Sigmoid colon (tissue), 3 donors: Measurements from ENCODE around the gene CHMP4A.
"Not testable (repeated sequence)": the region's sequence is repeated elsewhere in the genome, so short reads cannot be mapped to it uniquely, and the experiment has no call there.

Source experiments
- POLR2A ChIP-seq, 2 donors: fragments of 450-650 bp; IDR thresholded peaks; one replicate each; pipeline ENCODE4 v1.6.1; 2016; ENCODE audit warnings: antibody characterized with exemption in 2 of 2, mild to moderate bottlenecking in 2 of 2, moderate library complexity in 2 of 2
- TF ChIP-seq, protein P1 (sequence below), 4 experiments: fragments of 450-650 bp in 3 of 4; fragments of 200-600 bp in 1 of 4; IDR thresholded peaks; one replicate each; pipeline ENCODE4 v1.5.1; 2016 to 2019; ENCODE audit warnings: antibody characterized with exemption in 4 of 4, mild to moderate bottlenecking in 3 of 4, moderate library complexity in 2 of 4

DNA sequence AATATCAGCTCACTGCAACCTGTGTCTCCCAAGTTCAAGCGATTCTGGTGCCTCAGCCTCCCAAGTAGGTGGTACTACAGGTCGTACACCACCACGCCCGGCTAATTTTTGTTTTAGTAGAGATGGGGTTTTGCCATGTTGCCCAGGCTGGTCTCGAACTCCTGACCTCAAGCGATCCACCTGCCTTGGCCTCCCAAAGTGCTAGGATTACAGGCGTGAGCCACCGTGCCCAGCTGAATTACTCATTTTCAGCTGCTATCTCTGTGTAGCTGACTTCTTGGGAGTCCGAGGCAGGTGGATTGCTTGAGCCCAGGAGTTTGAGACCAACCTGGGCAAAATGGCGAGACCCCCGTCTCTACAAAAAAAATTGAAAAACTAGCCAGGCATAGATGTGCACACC lies 32.1 kb upstream of the CHMP4A start:
- TF ChIP-seq POLR2A (IDR thresholded peaks at IDR 0.05): not testable (repeated sequence)
- TF ChIP-seq, protein P1, sequence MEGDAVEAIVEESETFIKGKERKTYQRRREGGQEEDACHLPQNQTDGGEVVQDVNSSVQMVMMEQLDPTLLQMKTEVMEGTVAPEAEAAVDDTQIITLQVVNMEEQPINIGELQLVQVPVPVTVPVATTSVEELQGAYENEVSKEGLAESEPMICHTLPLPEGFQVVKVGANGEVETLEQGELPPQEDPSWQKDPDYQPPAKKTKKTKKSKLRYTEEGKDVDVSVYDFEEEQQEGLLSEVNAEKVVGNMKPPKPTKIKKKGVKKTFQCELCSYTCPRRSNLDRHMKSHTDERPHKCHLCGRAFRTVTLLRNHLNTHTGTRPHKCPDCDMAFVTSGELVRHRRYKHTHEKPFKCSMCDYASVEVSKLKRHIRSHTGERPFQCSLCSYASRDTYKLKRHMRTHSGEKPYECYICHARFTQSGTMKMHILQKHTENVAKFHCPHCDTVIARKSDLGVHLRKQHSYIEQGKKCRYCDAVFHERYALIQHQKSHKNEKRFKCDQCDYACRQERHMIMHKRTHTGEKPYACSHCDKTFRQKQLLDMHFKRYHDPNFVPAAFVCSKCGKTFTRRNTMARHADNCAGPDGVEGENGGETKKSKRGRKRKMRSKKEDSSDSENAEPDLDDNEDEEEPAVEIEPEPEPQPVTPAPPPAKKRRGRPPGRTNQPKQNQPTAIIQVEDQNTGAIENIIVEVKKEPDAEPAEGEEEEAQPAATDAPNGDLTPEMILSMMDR (IDR thresholded peaks at IDR 0.05): not testable (repeated sequence)
